Fibroblast of lung (primary cell): ENCODE measurements around the gene RGS7. TPM values are rescaled to one million over a fixed set of nuclear protein-coding genes. Genes with fewer than 3 reads are reported as not detected.
"Not testable (repeated sequence)": the region's sequence is repeated elsewhere in the genome, so short reads cannot be mapped to it uniquely, and the experiment has no call there.

Experiments used
- DNase-seq, 2 donors: peaks; one replicate each; pipeline versions ENCODE4 v3.0.0 to v3.0.0-alpha.2; 2010; ENCODE audit warnings: low read depth in 2 of 2
- H2AFZ ChIP-seq: 2 replicates; pipeline ENCODE4 v1.5.1; 2012; ENCODE audit warnings: low read length, control low read depth, inconsistent platforms
- H3K27ac ChIP-seq: 2 replicates; pipeline ENCODE4 v1.5.1; 2011; ENCODE audit warnings: low read length, control low read depth; ENCODE audit not compliant: insufficient read depth
- H3K27me3 ChIP-seq: 2 replicates; pipeline ENCODE4 v1.5.1; 2011; ENCODE audit warnings: mild to moderate bottlenecking, low read length; ENCODE audit not compliant: control insufficient read depth, insufficient read depth
- H3K36me3 ChIP-seq: 2 replicates; pipeline ENCODE4 v1.5.1; 2011; ENCODE audit warnings: low read length; ENCODE audit not compliant: control insufficient read depth, insufficient read depth
- H3K4me1 ChIP-seq: 2 replicates; pipeline ENCODE4 v1.5.1; 2011; ENCODE audit warnings: low read length; ENCODE audit not compliant: control insufficient read depth, insufficient read depth; ENCODE audit errors: extremely low read depth
- H3K4me2 ChIP-seq: 2 replicates; pipeline ENCODE4 v1.5.1; 2011; ENCODE audit warnings: low read length, control low read depth; ENCODE audit not compliant: insufficient read depth; ENCODE audit errors: extremely low read depth
- H3K4me3 ChIP-seq, 4 experiments: fragments of 200-600 bp in 1 of 4; sonication (generic) in 1 of 4; replicated peaks in 1 of 4; 2 replicates each; pipeline ENCODE4 v1.5.1; 2011 to 2016; ENCODE audit warnings: low read length in 4 of 4, low read depth in 3 of 4, mild to moderate bottlenecking in 3 of 4, control low read depth in 2 of 4, inconsistent platforms in 1 of 4, mixed read lengths in 1 of 4; ENCODE audit not compliant: insufficient read depth in 1 of 4; ENCODE audit errors: control extremely low read depth in 1 of 4
- H3K79me2 ChIP-seq: 2 replicates; pipeline ENCODE4 v1.5.1; 2012; ENCODE audit warnings: mild to moderate bottlenecking, low read length, inconsistent platforms; ENCODE audit not compliant: control insufficient read depth, insufficient read depth
- H3K9ac ChIP-seq: 2 replicates; pipeline ENCODE4 v1.5.1; 2011; ENCODE audit warnings: mild to moderate bottlenecking, low read length, control low read depth; ENCODE audit not compliant: insufficient read depth
- H3K9me3 ChIP-seq: 2 replicates; pipeline ENCODE4 v1.5.1; 2012; ENCODE audit warnings: low read depth, low read length; ENCODE audit not compliant: control insufficient read depth, insufficient read depth
- H4K20me1 ChIP-seq: 2 replicates; pipeline ENCODE4 v1.5.1; 2011; ENCODE audit warnings: low read length; ENCODE audit not compliant: control insufficient read depth, insufficient read depth; ENCODE audit errors: extremely low read depth
- EZH2 ChIP-seq: IDR thresholded peaks from 2 replicates; pipeline ENCODE4 v1.5.1; 2012; ENCODE audit warnings: low read length, control low read depth, mild to moderate bottlenecking; ENCODE audit errors: missing control alignments
- polyA plus RNA-seq, 2 donors: library from polyadenylated mRNA; depleted of rRNA in 1 of 2; stranded (reverse) in 1 of 2; unstranded in 1 of 2; fragments of >200 nt; gene quantifications; 2 replicates each; pipeline ENCODE4 v1.2.1, GENCODE V29; 2011 to 2012; ENCODE audit warnings: missing spikeins in 1 of 2
- total RNA-seq: library from RNA; depleted of rRNA; stranded (reverse); fragments of >200 nt; gene quantifications from 2 replicates; pipeline ENCODE4 v1.2.1, GENCODE V29; 2014
- TF ChIP-seq, protein P1 (sequence below), 2 donors: IDR thresholded peaks in 1 of 2; conservative IDR thresholded peaks in 1 of 2; 1 replicate in 1 of 2; 2 replicates in 1 of 2; pipeline ENCODE4 v1.5.1; 2011 to 2012; ENCODE audit warnings: low read length in 2 of 2, control low read depth in 1 of 2, inconsistent platforms in 1 of 2, low read depth in 1 of 2, mild to moderate bottlenecking in 1 of 2

Gene RGS7
- total and polyA plus RNA-seq, 2 donors (not counting 1 experiment from before 2014, with no cell fraction given), result 3.6 to 4.2 TPM

DNA sequence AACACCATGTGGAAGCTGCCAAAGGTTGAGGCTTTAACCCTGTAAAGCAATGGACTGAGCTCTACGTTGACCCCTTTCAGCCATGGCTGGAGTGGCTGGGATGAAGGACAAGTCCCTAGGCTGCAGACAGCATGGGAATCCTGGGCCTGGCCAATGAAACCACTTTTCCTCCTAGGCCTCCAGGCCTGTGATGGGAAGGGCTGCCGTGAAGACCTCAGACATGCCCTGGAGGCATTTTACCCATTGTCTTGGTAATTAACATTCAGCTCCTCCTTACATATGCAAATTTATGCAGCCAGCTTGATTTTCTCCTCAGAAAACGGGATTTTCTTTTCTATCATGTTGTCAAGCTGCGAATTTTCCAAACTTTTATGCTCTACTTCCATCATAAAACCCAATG is 214.5 kb downstream of the RGS7 start:
- DNase-seq, result no peak
- Histone ChIP-seq H3K27ac (no peak overlapping the region), H4K20me1 (no peaks in the 10 kb centered on the region), H3K79me2 (no peaks in the 10 kb centered on the region), H3K4me2 (no peak overlapping the region), H3K4me3 (no peak overlapping the region), H3K9ac (no peak overlapping the region), H3K4me1 (no peaks in the 10 kb centered on the region), H2AFZ (no peak overlapping the region), H3K27me3 (no peaks in the 10 kb centered on the region), H3K9me3 (no peaks in the 10 kb centered on the region), H3K36me3 (no peaks in the 10 kb centered on the region)
- TF ChIP-seq, protein P1, sequence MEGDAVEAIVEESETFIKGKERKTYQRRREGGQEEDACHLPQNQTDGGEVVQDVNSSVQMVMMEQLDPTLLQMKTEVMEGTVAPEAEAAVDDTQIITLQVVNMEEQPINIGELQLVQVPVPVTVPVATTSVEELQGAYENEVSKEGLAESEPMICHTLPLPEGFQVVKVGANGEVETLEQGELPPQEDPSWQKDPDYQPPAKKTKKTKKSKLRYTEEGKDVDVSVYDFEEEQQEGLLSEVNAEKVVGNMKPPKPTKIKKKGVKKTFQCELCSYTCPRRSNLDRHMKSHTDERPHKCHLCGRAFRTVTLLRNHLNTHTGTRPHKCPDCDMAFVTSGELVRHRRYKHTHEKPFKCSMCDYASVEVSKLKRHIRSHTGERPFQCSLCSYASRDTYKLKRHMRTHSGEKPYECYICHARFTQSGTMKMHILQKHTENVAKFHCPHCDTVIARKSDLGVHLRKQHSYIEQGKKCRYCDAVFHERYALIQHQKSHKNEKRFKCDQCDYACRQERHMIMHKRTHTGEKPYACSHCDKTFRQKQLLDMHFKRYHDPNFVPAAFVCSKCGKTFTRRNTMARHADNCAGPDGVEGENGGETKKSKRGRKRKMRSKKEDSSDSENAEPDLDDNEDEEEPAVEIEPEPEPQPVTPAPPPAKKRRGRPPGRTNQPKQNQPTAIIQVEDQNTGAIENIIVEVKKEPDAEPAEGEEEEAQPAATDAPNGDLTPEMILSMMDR (conservative IDR thresholded peaks at IDR 0.05 in 1 of 2, IDR thresholded peaks at IDR 0.05 in 1 of 2; ENCODE audit: low read depth in 1 of 2, low read length in 2 of 2), result no peak
- no peak for TF ChIP-seq EZH2

DNA sequence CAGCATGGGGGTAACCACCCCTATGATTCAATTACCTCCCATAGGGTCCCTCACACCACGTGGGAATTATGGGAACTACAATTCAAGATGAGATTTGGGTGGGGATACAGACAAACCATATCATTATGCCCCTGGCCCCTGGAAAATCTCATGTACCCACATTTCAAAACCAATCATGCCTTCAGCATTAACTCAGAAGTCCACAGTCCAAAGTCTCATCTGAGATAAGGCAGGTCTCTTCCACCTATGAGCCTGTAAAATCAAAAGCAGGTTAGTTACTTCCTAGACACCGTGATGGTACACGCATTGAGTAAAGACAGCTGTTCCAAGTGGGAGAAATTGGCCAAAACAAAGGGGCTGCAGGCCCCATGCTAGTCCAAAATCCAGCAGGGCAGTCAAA is 215.4 kb downstream of the RGS7 start:
- H3K9ac ChIP-seq, H3K27ac ChIP-seq, H3K79me2 ChIP-seq: not testable (repeated sequence)

DNA sequence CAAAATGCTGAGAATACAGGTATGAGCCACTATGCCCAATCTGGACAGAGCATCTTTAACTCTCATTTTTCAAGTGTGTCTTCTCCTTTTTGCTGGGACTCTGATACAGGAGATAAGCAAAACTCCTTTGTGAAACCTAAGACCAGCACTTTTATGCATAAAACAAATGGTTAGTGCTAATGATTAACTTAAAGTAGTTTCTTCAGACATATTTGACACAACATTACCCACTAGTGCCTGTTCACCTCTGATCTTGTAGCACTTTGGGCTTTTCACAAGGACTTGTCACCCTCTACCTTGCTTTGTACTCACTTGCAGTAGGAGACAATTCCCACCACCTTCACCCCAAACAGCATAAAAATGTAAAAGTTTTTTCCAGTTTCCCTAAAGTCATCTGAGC is 216.3 kb downstream of the RGS7 start:
- H3K9me3 ChIP-seq, result no peaks in the 10 kb centered on the region
- H3K4me1 ChIP-seq, result no peaks in the 10 kb centered on the region
- TF ChIP-seq EZH2, result no peak
- TF ChIP-seq, protein P1 (conservative IDR thresholded peaks at IDR 0.05 in 1 of 2, IDR thresholded peaks at IDR 0.05 in 1 of 2; ENCODE audit: low read depth in 1 of 2, low read length in 2 of 2), result no peak
- no peak overlapping the region for H3K9ac ChIP-seq
- H3K36me3 ChIP-seq, result no peaks in the 10 kb centered on the region
- H3K4me2 ChIP-seq, result no peak overlapping the region
- no peaks in the 10 kb centered on the region for H3K27me3 ChIP-seq
- H3K27ac ChIP-seq, result no peak overlapping the region
- no peak for DNase-seq
- H2AFZ ChIP-seq, result no peak overlapping the region
- no peaks in the 10 kb centered on the region for H4K20me1 ChIP-seq
- H3K4me3 ChIP-seq, result no peak overlapping the region
- H3K79me2 ChIP-seq, result no peaks in the 10 kb centered on the region

More for the DNA sequence above, 215.4 kb downstream of the RGS7 start:
- H3K4me3 ChIP-seq, H4K20me1 ChIP-seq, H3K36me3 ChIP-seq, DNase-seq, H3K27me3 ChIP-seq, H3K4me2 ChIP-seq, H3K4me1 ChIP-seq, H3K9me3 ChIP-seq, H2AFZ ChIP-seq: not testable (repeated sequence)
